Testis (tissue), 2 donors: ENCODE data around the gene GAB2.

Source experiments
- CTCF ChIP-seq, 3 experiments: fragments of 450-650 bp in 2 of 3; fragments of 200-600 bp in 1 of 3; sonication (generic) in 1 of 3; IDR thresholded peaks; one replicate each; pipeline ENCODE4 v1.5.1; 2016 to 2019; ENCODE audit warnings: antibody characterized with exemption in 3 of 3, mild to moderate bottlenecking in 2 of 3, moderate library complexity in 1 of 3
- POLR2A ChIP-seq: fragments of 450-650 bp; IDR thresholded peaks from one replicate; pipeline ENCODE4 v1.6.1; 2017; ENCODE audit warnings: antibody characterized with exemption, mild to moderate bottlenecking, moderate library complexity

GRCh38 chr11:78457448-78457847 lies 39.8 kb upstream of the GAB2 start:
- TF ChIP-seq POLR2A (no peak), CTCF (IDR thresholded peaks at IDR 0.05) (no peak)
